GM12891 (cell line): Measurements from ENCODE around the gene FRMD3.

Experiments
- POLR2A ChIP-seq: IDR thresholded peaks from 2 replicates; pipeline ENCODE4 v1.6.1; 2011; ENCODE audit warnings: low read depth, low read length, control low read depth
- POLR2AphosphoS5 ChIP-seq: IDR thresholded peaks from 2 replicates; pipeline ENCODE4 v1.6.1; 2011; ENCODE audit warnings: low read depth, low read length, control low read depth

DNA sequence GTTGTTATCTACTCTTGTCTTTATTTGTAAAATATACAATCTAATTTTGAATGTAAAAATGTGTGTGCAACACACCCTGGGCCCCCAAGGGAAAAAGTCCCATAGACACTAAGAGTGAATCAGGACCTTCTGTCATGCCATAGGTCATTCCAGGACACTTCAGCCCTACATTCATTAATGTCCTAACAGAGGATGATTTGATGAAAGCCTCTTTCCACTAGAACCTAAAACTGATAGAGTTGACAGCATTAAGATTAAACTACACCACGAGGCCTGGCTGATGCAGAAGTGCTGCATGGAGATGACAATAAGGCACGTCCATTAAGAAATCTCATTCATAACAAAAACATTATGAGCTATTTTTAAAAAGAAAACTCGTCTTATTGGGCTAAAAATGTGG is 46.2 kb downstream of the FRMD3 start:
- TF ChIP-seq POLR2A = no peak
- no peak for TF ChIP-seq POLR2AphosphoS5
